ENCODE measurements around the gene BAIAP2L1.

Gene BAIAP2L1

GRCh38 chr7:98301693-98302470 lies 99.0 kb downstream of the BAIAP2L1 start:
- no peak for TF ChIP-seq CTCF (IDR thresholded peaks at IDR 0.05; ENCODE audit: extremely low read depth, missing control alignments)
- no peak for DNase-seq (ENCODE audit: low spot score)

- no peak for TF ChIP-seq CTCF (IDR thresholded peaks at IDR 0.05; ENCODE audit: extremely low read depth, missing control alignments)
- DNase-seq (ENCODE audit: low spot score) = no peak
Measured at GRCh38 chr7:98300595-98301372, 100.1 kb downstream of the BAIAP2L1 start.

GRCh38 chr7:98297626-98298286 lies 103.1 kb downstream of the BAIAP2L1 start:
- no peak for TF ChIP-seq CTCF (IDR thresholded peaks at IDR 0.05; ENCODE audit: extremely low read depth, missing control alignments)

GRCh38 chr7:98296833-98297232 lies 104.1 kb downstream of the BAIAP2L1 start:
- DNase-seq (ENCODE audit: low spot score) = no peak
- TF ChIP-seq CTCF (IDR thresholded peaks at IDR 0.05; ENCODE audit: extremely low read depth, missing control alignments) = no peak

More at GRCh38 chr7:98297626-98298286, 103.1 kb downstream of the BAIAP2L1 start:
- DNase-seq (ENCODE audit: low spot score) = no peak

GRCh38 chr7:98295467-98296192 lies 105.3 kb downstream of the BAIAP2L1 start:
- DNase-seq (ENCODE audit: low spot score) = no peak
- TF ChIP-seq CTCF (IDR thresholded peaks at IDR 0.05; ENCODE audit: extremely low read depth, missing control alignments) = no peak

GRCh38 chr7:98294798-98295382 lies 106.0 kb downstream of the BAIAP2L1 start:
- peak; percentile 36 for TF ChIP-seq CTCF (IDR thresholded peaks at IDR 0.05; ENCODE audit: extremely low read depth, missing control alignments)
- DNase-seq (ENCODE audit: low spot score) = peak; percentile 77

Measured in GM20000 (cell line).